GM19324 (cell line): Measurements from ENCODE around the gene PEAR1.

Experiments used
- ATAC-seq: cut with Tn5 transposase; IDR thresholded peaks from one replicate; pipeline ENCODE4 v1.9.1; 2021; ENCODE audit warnings: mild to moderate bottlenecking, moderate library complexity; ENCODE audit not compliant: unreplicated experiment, low FRiP score

Gene PEAR1, protein sequence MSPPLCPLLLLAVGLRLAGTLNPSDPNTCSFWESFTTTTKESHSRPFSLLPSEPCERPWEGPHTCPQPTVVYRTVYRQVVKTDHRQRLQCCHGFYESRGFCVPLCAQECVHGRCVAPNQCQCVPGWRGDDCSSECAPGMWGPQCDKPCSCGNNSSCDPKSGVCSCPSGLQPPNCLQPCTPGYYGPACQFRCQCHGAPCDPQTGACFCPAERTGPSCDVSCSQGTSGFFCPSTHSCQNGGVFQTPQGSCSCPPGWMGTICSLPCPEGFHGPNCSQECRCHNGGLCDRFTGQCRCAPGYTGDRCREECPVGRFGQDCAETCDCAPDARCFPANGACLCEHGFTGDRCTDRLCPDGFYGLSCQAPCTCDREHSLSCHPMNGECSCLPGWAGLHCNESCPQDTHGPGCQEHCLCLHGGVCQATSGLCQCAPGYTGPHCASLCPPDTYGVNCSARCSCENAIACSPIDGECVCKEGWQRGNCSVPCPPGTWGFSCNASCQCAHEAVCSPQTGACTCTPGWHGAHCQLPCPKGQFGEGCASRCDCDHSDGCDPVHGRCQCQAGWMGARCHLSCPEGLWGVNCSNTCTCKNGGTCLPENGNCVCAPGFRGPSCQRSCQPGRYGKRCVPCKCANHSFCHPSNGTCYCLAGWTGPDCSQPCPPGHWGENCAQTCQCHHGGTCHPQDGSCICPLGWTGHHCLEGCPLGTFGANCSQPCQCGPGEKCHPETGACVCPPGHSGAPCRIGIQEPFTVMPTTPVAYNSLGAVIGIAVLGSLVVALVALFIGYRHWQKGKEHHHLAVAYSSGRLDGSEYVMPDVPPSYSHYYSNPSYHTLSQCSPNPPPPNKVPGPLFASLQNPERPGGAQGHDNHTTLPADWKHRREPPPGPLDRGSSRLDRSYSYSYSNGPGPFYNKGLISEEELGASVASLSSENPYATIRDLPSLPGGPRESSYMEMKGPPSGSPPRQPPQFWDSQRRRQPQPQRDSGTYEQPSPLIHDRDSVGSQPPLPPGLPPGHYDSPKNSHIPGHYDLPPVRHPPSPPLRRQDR

GRCh38 chr1:156893048-156893953 lies at the start of gene PEAR1:
PEAR1 (plus strand) TSS chr1:156893718; CDS start chr1:156903927, 10,209 bp downstream.
- no peak for ATAC-seq

DNA sequence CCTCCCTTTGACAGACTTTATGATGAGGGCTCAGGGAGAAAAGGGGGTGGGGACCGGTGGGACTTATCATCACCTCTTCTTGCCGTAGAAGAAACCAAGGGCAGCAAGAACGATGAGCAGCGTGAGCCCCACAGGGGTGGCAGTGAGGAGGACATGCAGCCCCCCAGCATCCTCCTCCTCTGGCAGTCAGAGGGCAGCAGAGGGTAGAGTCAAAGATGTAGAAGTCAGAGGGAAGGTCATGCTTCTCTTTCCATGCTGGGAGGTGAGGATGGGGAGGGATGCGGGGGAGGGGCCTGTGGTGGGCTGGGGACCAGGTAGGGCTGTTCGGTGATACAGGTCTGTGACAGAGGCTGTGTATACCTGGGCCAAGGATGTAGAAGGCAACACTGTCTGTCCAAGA lies 49.4 kb upstream of the PEAR1 start:
- no peak for ATAC-seq

DNA sequence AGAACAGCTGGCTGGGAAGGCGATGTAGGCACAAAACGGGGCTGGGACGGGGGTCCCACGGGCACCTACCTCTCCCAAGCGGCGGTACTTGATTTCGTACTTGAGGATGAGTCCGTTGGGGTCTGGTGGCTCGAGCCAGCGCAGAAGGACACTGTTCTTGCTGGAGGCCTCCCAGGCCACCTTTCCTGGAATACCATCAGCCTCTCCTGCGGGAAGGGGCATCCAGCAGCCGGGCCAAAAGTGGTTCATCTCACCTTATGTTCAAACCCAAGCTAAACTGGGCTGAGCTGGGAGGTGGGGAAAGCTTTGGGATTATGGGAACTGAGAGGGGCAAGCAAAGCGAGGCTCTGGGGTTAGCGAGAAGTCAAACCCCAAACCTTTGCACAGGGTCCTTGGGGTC lies 48.9 kb upstream of the PEAR1 start:
- no peak for ATAC-seq

GRCh38 chr1:156845055-156845952 lies 48.2 kb upstream of the PEAR1 start:
- ATAC-seq: no peak

GRCh38 chr1:156845953-156846545 lies 47.5 kb upstream of the PEAR1 start:
- no peak for ATAC-seq

GRCh38 chr1:156846643-156847042 lies 46.9 kb upstream of the PEAR1 start:
- ATAC-seq: no peak

GRCh38 chr1:156847591-156848460 lies 45.7 kb upstream of the PEAR1 start:
- ATAC-seq: no peak

GRCh38 chr1:156848461-156849150 lies 44.9 kb upstream of the PEAR1 start:
- no peak for ATAC-seq

- no peak for ATAC-seq
Measured at GRCh38 chr1:156849151-156849496, 44.4 kb upstream of the PEAR1 start.

DNA sequence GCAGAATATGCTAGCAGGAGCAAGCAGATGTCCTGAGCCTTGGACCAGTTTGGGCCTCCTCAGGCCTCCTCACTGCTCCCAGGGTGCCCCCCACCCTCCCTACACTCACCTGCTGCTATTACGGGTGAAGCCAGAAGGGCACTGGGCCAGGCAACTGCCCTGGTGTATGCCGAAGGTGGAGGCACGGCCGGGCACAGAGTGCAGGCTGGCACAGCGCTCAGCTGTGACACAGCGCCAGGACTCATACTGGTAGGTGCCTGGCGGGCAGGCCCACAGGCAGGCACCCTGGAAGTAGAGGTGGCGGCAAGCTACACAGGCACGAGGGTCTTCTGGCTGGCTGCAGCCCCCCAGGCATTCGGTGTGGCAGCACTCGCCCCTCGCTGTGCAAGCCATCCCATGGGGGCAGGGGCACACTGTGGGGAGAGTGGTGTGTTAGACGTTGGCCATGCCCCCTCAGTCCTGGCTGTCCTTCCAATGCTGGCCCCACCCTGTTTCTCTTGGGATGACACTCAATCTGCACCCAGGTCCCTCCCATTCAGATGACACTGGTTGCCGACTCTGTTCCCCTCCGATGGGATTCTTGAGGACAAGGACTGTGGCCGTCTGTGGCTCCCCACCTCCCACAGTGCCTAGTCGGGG lies 41.6 kb upstream of the PEAR1 start:
- no peak for ATAC-seq

GRCh38 chr1:156852418-156852874 lies 41.1 kb upstream of the PEAR1 start:
- no peak for ATAC-seq

DNA sequence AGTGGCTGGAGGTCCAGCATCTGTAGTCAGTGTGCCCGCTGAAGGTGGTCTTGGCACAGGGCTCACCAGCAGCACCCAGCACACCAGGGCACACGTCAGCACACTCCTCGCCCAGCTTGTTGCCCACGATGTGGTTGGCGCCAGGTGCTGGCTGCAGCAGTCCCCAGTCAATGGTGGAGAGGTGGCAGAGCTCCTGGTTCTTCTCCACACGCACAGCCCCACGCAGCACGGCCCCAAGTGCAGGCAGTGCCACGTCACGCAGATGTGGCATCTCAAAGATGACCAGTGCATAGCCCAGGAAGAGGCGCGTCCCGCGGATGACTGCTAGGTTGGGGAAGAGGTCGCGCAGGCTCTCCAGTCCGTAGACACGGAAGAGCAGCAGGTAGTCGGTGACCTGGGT lies 39.8 kb upstream of the PEAR1 start:
- ATAC-seq: no peak

DNA sequence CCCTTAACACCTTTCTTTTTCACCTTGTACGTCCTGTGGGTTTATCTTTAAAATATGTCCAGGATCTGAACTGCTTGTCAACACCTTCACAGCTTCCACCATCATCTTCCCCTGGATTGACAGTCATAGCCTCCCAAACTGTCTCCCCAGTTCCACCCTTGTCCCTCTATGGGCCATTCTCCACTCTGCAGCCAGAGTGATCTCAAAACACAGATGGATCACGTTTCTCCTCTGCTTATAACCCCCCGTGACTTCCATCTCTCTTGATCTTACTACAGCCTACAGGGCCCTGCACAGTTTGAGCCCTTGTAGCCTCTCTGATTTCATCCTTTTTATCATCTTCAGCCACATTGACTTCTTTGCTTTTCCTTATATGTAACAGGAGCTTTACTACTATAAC lies 38.9 kb upstream of the PEAR1 start:
- no peak for ATAC-seq

DNA sequence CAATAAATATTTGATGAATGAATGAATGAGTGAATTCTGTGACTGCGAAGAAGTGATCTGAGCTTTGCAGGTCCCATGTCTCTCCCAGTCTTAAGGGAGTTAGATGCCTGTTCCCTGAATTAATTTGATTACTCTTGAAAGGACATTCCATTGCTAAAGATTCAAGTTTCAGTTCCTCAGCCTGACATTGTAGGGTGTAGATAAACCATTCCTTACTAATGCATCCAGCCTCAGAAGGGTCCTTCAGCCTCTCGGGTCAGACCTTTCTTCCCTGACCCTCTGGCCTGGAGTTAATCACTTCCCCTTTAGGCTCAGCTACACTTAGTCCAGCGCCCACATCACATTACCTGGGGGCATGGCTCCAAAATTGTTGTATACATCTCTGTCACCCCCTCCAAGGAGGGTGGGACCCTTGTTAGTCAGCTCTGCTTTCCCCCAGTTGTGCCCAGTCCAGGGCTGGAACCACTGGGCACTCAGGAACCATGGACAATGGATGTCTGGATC lies 37.2 kb upstream of the PEAR1 start:
- ATAC-seq: no peak

GRCh38 chr1:156857532-156857931 lies 36.0 kb upstream of the PEAR1 start:
- no peak for ATAC-seq

DNA sequence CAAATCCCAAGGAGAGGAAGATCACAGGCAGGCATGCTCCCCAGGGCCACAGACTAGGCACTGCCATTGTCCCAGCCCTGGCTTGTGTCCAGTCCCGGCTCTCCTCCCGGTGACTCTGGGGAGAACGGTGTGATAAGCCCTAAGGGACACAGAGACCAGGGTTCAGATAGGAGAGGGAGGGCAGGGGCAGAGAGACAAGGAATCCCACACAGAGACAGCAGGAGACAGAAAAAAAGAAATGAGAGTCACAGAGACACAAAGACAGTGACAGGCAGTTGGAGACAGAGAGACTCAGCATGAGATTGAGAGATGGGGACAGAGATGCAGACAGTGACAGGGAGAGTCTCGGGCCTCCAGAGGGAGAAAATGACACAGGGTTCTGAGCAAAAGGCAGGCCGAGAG lies 35.0 kb upstream of the PEAR1 start:
- ATAC-seq: no peak
